ENCODE results near the gene TMEM80. TPM values are rescaled to one million over a fixed set of nuclear protein-coding genes. Genes with fewer than 3 reads are reported as not detected.

The TMEM80 gene
- total and polyA plus RNA-seq, 4 donors = 5.1 to 12.4 (median 8.2) TPM

GRCh38 chr11:702462-703461 lies 7.1 kb downstream of the TMEM80 start:
- 35% methylated on average over 26 of the region's 26 CpGs for WGBS
- no peaks in the 10 kb centered on the region for H3K9me3 ChIP-seq (ENCODE audit: control insufficient read depth in 4 of 4, low read length in 3 of 4)
- H3K4me1 ChIP-seq (ENCODE audit: control insufficient read depth in 4 of 4, insufficient read depth in 4 of 4, low read length in 3 of 4) = peaks cover 16 to 52% (median 36%) of the 10 kb centered on the region in 4 donors
- no peak overlapping the region for H3K9ac ChIP-seq (ENCODE audit: low read depth in 1 of 2, low read length in 2 of 2)
- H3K27me3 ChIP-seq (ENCODE audit: control insufficient read depth in 4 of 4, insufficient read depth in 4 of 4, low read length in 3 of 4) = no peaks in the 10 kb centered on the region
- H3K36me3 ChIP-seq (ENCODE audit: control insufficient read depth in 4 of 4, insufficient read depth in 3 of 4, low read depth in 1 of 4, low read length in 3 of 4) = peaks cover 0 to 2% (median 0%) of the 10 kb centered on the region in 4 donors
- DNase-seq (ENCODE audit: low spot score) = no peak
- TF ChIP-seq ATF3 (IDR thresholded peaks at IDR 0.05) (no peak), TAF1 (conservative IDR thresholded peaks at IDR 0.05) (no peak), SP1 (IDR thresholded peaks at IDR 0.05) (peak; percentile 40), FOXA2 (IDR thresholded peaks at IDR 0.05) (no peak), GABPA (IDR thresholded peaks at IDR 0.05 in 1 of 2, conservative IDR thresholded peaks at IDR 0.05 in 1 of 2) (peak in 1 of 2 donors; percentile 57), MAX (IDR thresholded peaks at IDR 0.05) (peak; percentile 44), HNF4A (conservative IDR thresholded peaks at IDR 0.05) (peak in 1 of 2 donors; percentile 55), RXRA (IDR thresholded peaks at IDR 0.05) (peak; percentile 36 to 50), EGR1 (IDR thresholded peaks at IDR 0.05; ENCODE audit: low read depth in 2 of 2) (peak in 1 of 2 donors; percentile 45), FOXA1 (IDR thresholded peaks at IDR 0.05) (no peak), ZBTB33 (IDR thresholded peaks at IDR 0.05) (no peak), RAD21 (IDR thresholded peaks at IDR 0.05) (peak in 1 of 2 donors; percentile 51)
- H3K27ac ChIP-seq (ENCODE audit: low read depth in 1 of 2, low read length in 2 of 2) = peak overlapping the region; percentile 76 to 96
- H3K4me3 ChIP-seq (ENCODE audit: low read depth in 1 of 3, low read length in 3 of 3) = no peak overlapping the region

GRCh38 chr11:703506-703905 lies 7.9 kb downstream of the TMEM80 start:
- Histone ChIP-seq H3K4me1 (ENCODE audit: control insufficient read depth in 4 of 4, insufficient read depth in 4 of 4, low read length in 3 of 4) (peaks cover 22 to 60% (median 43%) of the 10 kb centered on the region in 4 donors), H3K9ac (ENCODE audit: low read depth in 1 of 2, low read length in 2 of 2) (no peak overlapping the region)

More at GRCh38 chr11:703506-703905, 7.9 kb downstream of the TMEM80 start:
- peak overlapping the region; percentile 76 to 96 for H3K27ac ChIP-seq (ENCODE audit: low read depth in 1 of 2, low read length in 2 of 2)
- H3K9me3 ChIP-seq (ENCODE audit: control insufficient read depth in 4 of 4, low read length in 3 of 4) = no peaks in the 10 kb centered on the region
- no peak overlapping the region for H3K4me3 ChIP-seq (ENCODE audit: low read depth in 1 of 3, low read length in 3 of 3)
- no peak for DNase-seq (ENCODE audit: low spot score)
- 81% methylated on average over 9 of the region's 9 CpGs for WGBS
- TF ChIP-seq RXRA (IDR thresholded peaks at IDR 0.05) (no peak), TAF1 (conservative IDR thresholded peaks at IDR 0.05) (no peak), REST (IDR thresholded peaks at IDR 0.05) (no peak), ZBTB33 (IDR thresholded peaks at IDR 0.05) (no peak), CTCF (IDR thresholded peaks at IDR 0.05; ENCODE audit: low read depth, low read length, missing input control) (no peak), ATF3 (IDR thresholded peaks at IDR 0.05) (no peak), GABPA (IDR thresholded peaks at IDR 0.05 in 1 of 2, conservative IDR thresholded peaks at IDR 0.05 in 1 of 2) (no peak)
- no peaks in the 10 kb centered on the region for H3K27me3 ChIP-seq (ENCODE audit: control insufficient read depth in 4 of 4, insufficient read depth in 4 of 4, low read length in 3 of 4)
- H3K36me3 ChIP-seq (ENCODE audit: control insufficient read depth in 4 of 4, insufficient read depth in 3 of 4, low read depth in 1 of 4, low read length in 3 of 4) = peaks cover 0 to 2% (median 0%) of the 10 kb centered on the region in 4 donors

Data from liver (tissue), 9 donors.